Stimulated activated naive CD8-positive, alpha-beta T cell treated with anti-CD3 and anti-CD28 coated beads, Interleukin-15, Interleukin-2, amounts not matched to agents 100 U/mL and 50 U/mL, for 24 hours (primary cell): ENCODE data around the gene ALDH1A3.

Source experiments
- ATAC-seq: fragments of 150-1000 bp; cut with Tn5 transposase; one replicate; pipeline ENCODE4 v1.10.0; 2021
- DNase-seq: peaks from one replicate; pipeline ENCODE4 v3.0.0; 2021

The ALDH1A3 gene

GRCh38 chr15:100925480-100925879, 45.8 kb downstream of the ALDH1A3 start:
- no peak for ATAC-seq
- no peak for DNase-seq

DNA sequence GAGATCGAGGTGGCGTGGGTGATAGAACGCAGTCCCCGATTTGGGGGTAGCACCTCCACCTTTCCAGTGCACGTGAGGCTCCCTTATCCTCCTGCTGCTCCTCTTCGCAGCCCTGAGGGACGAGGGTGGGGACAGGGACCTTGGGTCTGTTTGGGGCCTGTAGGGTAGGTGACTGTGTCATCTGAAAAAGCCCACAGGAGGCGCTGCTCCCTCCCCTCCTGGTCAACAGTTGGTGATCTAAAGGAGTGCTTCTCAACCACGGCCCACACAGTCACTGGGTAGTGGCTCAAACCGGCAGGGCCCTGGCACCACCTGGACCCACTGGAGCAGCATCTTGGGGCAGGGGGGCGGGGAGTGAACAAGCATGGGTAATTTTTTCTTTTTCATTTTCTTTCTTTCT, 46.6 kb downstream of the ALDH1A3 start:
- ATAC-seq, result no peak

GRCh38 chr15:100926971-100927756, 47.5 kb downstream of the ALDH1A3 start:
- ATAC-seq (no peak), DNase-seq (no peak)

More for the DNA sequence above, 46.6 kb downstream of the ALDH1A3 start:
- DNase-seq, result no peak

DNA sequence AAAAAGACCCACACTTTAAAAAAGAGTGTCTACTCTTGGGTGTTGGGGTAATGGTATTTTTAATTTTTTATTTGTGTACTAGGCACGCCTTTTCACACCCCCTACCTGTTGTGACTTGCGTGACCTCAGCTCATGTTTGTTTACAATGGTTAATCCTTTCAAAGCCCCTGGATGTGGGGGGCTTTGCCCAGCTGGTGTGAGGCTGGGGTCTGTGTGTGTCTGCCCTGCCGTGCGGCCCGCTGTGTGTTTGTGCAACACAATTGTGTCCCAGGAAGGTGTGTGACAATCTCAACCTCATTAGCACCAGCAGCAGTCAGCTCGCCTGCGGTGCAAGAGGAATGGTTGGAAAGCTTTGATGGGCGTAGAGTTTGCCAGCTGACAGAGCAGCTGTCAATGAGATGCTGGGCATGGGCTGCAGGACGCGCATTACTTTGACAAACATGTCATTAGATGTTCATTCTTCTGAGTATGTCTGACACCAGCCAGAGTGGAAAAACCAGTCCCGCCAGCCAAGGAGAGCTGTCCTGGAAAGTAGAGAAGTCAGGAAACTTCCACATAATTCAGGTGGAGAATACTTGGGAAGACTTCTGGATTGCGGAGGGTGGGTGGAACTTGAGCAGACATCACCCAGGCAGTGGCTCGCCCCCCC, 49.1 kb downstream of the ALDH1A3 start:
- DNase-seq (no peak), ATAC-seq (no peak)

GRCh38 chr15:100929641-100930042, 50.0 kb downstream of the ALDH1A3 start:
- DNase-seq (no peak), ATAC-seq (no peak)

DNA sequence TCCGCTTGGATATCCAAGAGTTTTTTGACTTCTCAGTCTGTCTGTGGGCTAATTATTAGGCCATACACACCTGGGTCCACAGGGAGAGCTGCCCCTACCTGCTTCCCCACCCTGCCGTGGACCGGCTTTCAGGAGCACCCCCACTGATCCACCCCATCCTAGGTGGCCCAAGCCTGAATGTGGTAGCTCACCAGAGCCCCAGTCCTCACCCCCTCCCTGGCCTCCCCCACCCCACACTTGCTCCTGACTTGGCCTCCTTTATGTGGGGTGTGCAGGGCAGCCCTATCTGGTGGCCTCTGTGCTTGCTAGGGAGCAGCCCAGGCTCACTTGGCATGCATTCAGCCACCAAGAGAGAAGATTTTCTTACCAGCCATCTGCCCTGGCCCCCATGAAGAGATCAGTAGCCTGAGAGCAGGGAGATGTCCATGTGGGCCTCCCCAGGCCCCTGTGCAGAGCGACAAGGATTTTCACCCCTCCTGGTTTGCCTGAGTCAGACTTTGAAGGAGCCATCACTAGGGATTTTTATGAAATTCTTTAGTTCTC, 50.7 kb downstream of the ALDH1A3 start:
- ATAC-seq, result no peak
- no peak for DNase-seq

GRCh38 chr15:100931143-100931890, 51.7 kb downstream of the ALDH1A3 start:
- ATAC-seq, result no peak
- DNase-seq, result no peak

GRCh38 chr15:100932676-100933348, 53.2 kb downstream of the ALDH1A3 start:
- ATAC-seq, result no peak

DNA sequence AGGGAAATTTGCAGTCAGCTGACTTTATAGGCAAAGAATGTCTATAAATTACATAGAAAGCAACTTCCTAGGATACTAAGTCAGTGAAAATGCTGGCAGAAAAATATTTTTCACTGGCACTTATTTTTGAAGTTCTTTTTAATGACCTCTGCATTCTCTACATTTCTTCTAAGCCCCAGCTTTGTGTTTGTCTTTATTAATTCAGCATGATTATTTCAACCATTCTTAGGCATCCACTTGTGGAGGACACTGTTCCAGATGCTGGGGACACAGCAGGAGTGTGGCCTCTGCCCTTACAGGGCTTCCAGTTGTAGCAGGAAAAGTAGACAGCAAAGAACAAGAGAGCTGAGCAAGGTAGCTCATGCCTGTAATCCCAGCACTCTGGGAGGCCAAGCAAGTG, 54.5 kb downstream of the ALDH1A3 start:
- ATAC-seq (no peak), DNase-seq (no peak)

More at GRCh38 chr15:100932676-100933348, 53.2 kb downstream of the ALDH1A3 start:
- no peak for DNase-seq

DNA sequence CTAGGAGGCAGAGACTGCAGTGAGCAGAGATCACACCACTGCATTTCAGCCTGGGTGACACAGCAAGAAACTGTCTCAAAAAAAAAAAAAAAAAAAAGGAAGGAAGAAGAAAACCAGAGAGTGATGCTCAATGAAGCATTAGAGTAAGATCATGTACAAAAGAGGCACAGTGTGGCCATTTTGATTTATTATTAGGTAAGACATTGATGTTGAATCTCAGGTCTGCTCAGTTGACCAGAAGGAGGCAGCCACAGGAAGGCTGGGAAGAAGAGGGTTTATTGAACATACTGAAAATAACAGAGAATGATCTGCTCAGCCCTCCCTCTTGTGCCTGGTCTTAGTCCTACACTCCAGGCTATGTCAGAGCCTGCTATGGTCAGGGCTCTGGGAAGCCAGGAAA, 55.1 kb downstream of the ALDH1A3 start:
- ATAC-seq (no peak), DNase-seq (no peak)

- no peak for ATAC-seq
These were observed 57.5 kb downstream of the ALDH1A3 start for GRCh38 chr15:100937171-100937570.

GRCh38 chr15:100939791-100940190, 60.2 kb downstream of the ALDH1A3 start:
- ATAC-seq (no peak), DNase-seq (no peak)

More at GRCh38 chr15:100937171-100937570, 57.5 kb downstream of the ALDH1A3 start:
- no peak for DNase-seq

DNA sequence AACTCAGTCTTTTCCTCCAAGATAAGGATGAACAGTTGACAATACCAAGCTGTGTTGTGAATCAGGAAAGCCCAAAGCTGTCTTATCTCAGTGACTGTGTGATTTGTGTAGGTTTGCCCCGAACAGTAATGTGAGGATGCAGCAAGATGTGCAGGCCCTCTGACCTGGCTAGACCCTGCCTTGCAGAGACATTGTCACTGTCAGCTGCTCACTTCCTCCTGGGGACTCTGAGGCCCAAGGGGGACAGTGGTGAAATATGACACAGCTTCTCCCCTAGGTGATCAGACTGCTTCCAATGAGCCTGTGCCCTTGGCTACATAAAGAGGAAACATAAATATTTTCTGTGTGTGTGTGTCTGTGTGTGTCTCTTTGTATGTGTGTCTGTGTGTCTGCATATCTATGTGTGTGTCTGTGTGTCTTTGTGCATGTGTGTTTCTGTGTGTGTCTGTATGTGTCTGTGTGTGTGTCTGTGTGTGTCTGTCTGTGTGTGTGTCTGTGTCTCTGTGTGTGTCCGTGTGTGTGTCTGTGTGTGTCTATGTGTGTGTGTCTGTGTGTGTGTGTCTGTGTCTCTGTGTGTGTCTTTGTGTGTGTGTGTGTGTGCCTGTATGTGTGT, 61.2 kb downstream of the ALDH1A3 start:
- ATAC-seq (no peak), DNase-seq (no peak)

DNA sequence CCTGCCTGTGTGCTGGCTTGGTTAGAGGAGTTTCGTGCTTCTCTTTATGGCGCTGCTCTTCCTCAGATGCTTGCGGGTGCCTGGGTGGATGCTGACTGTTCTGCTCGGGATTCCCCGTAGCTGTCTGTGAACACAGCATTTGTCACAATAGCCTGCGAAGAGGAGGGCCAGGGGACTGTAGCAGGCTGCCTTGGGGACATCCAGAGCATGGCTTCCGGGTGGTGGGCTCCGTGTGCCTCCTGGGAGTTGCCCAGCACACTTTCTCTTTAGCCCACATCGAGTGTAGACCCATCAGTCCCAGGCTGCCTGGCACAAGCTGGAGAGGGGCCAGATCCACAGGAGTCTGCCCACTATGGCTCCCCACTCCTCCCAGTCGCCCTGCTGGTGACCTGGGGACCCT, 61.9 kb downstream of the ALDH1A3 start:
- DNase-seq, result no peak
- no peak for ATAC-seq

- no peak for DNase-seq
- ATAC-seq, result no peak
These were observed 63.2 kb downstream of the ALDH1A3 start for GRCh38 chr15:100942656-100943425.

DNA sequence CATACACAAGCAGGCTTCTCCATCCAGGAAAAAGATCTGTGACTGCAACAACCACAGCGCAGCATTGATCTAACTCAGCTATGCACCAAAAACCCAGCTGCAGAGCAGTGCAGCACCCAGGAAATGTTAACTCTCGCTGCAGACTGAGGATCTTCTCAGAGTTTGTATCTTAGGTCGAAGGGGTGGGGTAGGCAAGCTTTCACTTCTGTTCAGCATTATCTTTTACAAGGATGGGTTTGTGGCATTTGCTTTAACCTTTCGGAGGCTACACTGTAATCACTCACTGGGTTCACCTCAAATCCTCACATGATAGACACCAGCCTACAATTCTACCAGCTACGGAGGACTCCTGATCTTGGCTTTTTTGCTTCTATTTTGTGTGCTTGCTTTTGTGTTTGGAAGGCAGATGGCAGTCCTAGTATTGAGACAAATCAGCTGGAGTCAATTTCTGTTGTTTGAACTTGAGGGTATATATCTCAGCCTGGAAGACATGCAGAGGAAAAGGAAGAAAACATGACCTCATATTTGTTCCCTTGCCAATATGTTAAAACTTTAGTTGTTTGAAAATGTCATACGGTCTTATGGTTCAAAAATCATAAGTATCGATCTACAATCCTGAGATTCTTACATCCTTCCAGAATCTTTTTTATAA, 64.7 kb downstream of the ALDH1A3 start:
- no peak for ATAC-seq
- no peak for DNase-seq

DNA sequence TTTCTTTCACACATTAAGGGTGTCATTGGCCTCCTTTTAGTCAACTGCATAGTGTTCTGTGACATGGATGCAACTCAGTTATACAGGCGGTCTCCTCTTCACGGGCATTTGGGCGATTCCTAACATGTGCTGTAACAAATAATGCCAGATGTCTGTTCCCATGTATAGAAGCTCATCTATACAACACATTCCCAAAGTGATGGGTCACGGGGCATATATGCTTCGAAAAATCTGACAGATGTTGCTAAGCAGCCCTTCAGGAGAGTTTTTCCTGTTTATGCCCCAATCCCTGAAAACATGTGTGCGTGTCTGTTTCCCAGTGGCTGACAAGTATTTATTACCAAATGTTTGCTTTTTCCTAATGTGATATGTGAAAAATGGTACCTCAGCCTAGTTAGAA, 65.4 kb downstream of the ALDH1A3 start:
- no peak for ATAC-seq
- no peak for DNase-seq

DNA sequence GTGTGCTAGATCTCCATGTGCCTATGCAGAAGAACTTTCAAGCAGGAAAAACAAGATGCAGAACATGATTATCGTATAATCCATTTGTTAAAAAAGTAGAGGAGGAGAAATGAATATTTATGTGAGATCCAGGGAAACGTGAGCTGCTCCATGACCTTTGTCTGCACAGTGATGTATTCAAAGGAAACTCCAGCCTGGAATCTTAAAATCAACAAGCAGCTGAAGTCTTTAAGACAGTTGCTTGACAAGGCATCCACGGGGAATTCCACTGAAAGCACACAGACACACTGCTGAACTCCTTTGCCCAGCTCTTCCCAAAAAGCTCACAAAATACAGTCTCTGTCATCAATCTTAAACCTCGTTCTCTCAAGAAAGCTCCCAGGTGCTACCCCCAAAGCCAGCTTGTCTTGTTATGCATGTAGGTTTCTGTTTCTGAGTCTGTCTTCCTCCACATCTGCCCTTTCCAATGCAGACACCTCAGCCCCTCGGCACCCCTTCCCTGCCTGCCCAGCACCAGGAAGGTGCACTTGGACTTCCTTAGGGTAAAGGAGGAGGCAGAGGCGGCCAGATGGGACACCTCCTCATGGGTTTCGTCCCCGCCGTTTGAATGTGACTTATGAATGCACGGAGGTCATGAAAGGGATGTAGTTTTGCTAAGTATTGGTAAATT, 68.3 kb downstream of the ALDH1A3 start:
- ATAC-seq, result no peak

GRCh38 chr15:100948430-100948762, 68.8 kb downstream of the ALDH1A3 start:
- ATAC-seq, result no peak
- DNase-seq, result no peak

More for the DNA sequence above, 68.3 kb downstream of the ALDH1A3 start:
- DNase-seq, result no peak

DNA sequence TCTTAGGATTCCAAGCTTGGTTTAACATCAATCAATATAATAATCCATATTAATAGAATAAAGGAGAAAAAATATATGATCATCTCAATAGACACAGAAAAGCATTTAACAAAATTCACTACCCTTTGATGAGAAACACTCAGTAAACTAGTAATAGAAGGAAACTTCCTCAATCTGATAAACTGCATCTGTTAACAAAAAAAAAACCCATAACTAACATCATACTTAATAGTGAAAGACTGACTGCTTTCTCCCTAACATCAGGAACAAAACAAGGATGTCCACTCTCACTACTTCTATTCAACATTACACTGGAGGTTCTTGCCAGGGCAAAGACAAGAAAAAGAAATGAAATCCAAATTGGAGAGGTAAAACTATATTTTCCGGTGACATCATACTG, 70.1 kb downstream of the ALDH1A3 start:
- DNase-seq (no peak), ATAC-seq (no peak)
